Measurements from ENCODE around the gene KRTAP5-9.
"Not testable (repeated sequence)": the region's sequence is repeated elsewhere in the genome, so short reads cannot be mapped to it uniquely, and the experiment has no call there.

KRTAP5-9 gene

GRCh38 chr11:71577469-71578004 lies 29.3 kb downstream of the KRTAP5-9 start:
- no peak overlapping the region for H3K9ac ChIP-seq (ENCODE audit: low read length)
- no peak overlapping the region for H3K4me2 ChIP-seq (ENCODE audit: low read length)
- H3K9me2 ChIP-seq (ENCODE audit: low read depth, low read length) = no peaks in the 10 kb centered on the region
- no peaks in the 10 kb centered on the region for H3K36me3 ChIP-seq (ENCODE audit: insufficient read depth, low read length)
- no peaks in the 10 kb centered on the region for H3F3A ChIP-seq (ENCODE audit: insufficient read depth, low read length)
- H3K79me2 ChIP-seq (ENCODE audit: insufficient read depth, low read length) = no peaks in the 10 kb centered on the region
- H3K4me1 ChIP-seq (ENCODE audit: insufficient read depth, low read length, severe bottlenecking) = no peaks in the 10 kb centered on the region
- no peaks in the 10 kb centered on the region for H3K9me3 ChIP-seq (ENCODE audit: low read length)
- no peak overlapping the region for H3K27ac ChIP-seq (ENCODE audit: low read depth, low read length, poor library complexity, severe bottlenecking)
- H3K27me3 ChIP-seq (ENCODE audit: insufficient read depth, low read length) = peaks cover 5% of the 10 kb centered on the region; the same call in 1 of the 2 replicates
- no peak overlapping the region for H3K4me3 ChIP-seq (ENCODE audit: low read depth, low read length, poor library complexity, severe bottlenecking)
- no peak overlapping the region for H2AFZ ChIP-seq (ENCODE audit: low read length)
- no peaks in the 10 kb centered on the region for H4K20me1 ChIP-seq (ENCODE audit: insufficient read depth, low read length)
- TF ChIP-seq EZH2 (IDR thresholded peaks at IDR 0.05; ENCODE audit: borderline replicate concordance, low read length) = no peak
- TF ChIP-seq CTCF (IDR thresholded peaks at IDR 0.05; ENCODE audit: low read length) = no peak

- H3K9me3 ChIP-seq (ENCODE audit: low read length); H3K36me3 ChIP-seq (ENCODE audit: insufficient read depth, low read length); H2AFZ ChIP-seq (ENCODE audit: low read length); H4K20me1 ChIP-seq (ENCODE audit: insufficient read depth, low read length); H3K9ac ChIP-seq (ENCODE audit: low read length); H3K27ac ChIP-seq (ENCODE audit: low read depth, low read length, poor library complexity, severe bottlenecking); H3K4me3 ChIP-seq (ENCODE audit: low read depth, low read length, poor library complexity, severe bottlenecking); H3K27me3 ChIP-seq (ENCODE audit: insufficient read depth, low read length); H3F3A ChIP-seq (ENCODE audit: insufficient read depth, low read length); H3K4me1 ChIP-seq (ENCODE audit: insufficient read depth, low read length, severe bottlenecking); H3K9me2 ChIP-seq (ENCODE audit: low read depth, low read length); H3K4me2 ChIP-seq (ENCODE audit: low read length); H3K79me2 ChIP-seq (ENCODE audit: insufficient read depth, low read length): not testable (repeated sequence)
These were observed 31.3 kb downstream of the KRTAP5-9 start for GRCh38 chr11:71579513-71579912.

- Histone ChIP-seq H3K4me1 (ENCODE audit: insufficient read depth, low read length, severe bottlenecking) (no peaks in the 10 kb centered on the region), H3K27ac (ENCODE audit: low read depth, low read length, poor library complexity, severe bottlenecking) (no peak overlapping the region), H3K4me2 (ENCODE audit: low read length) (no peak overlapping the region), H3F3A (ENCODE audit: insufficient read depth, low read length) (no peaks in the 10 kb centered on the region), H3K4me3 (ENCODE audit: low read depth, low read length, poor library complexity, severe bottlenecking) (no peak overlapping the region), H3K9me3 (ENCODE audit: low read length) (no peaks in the 10 kb centered on the region), H3K36me3 (ENCODE audit: insufficient read depth, low read length) (no peaks in the 10 kb centered on the region), H3K79me2 (ENCODE audit: insufficient read depth, low read length) (no peaks in the 10 kb centered on the region), H3K9me2 (ENCODE audit: low read depth, low read length) (no peaks in the 10 kb centered on the region), H3K9ac (ENCODE audit: low read length) (no peak overlapping the region), H4K20me1 (ENCODE audit: insufficient read depth, low read length) (no peaks in the 10 kb centered on the region), H3K27me3 (ENCODE audit: insufficient read depth, low read length) (no peaks in the 10 kb centered on the region), H2AFZ (ENCODE audit: low read length) (no peak overlapping the region)
- TF ChIP-seq CTCF (IDR thresholded peaks at IDR 0.05; ENCODE audit: low read length) (peak; percentile 54; the same call in 1 of the 2 replicates), EZH2 (IDR thresholded peaks at IDR 0.05; ENCODE audit: borderline replicate concordance, low read length) (no peak)
These were observed 32.1 kb downstream of the KRTAP5-9 start for GRCh38 chr11:71580057-71581003.
